Activated CD8-positive, alpha-beta memory T cell treated with anti-CD3 and anti-CD28 coated beads for 24 hours (primary cell): ENCODE measurements around the gene SLC7A7.
A peak's percentile ranks its signal among the peaks of the same experiment; 100 is the strongest.
"Not testable (repeated sequence)": the region's sequence is repeated elsewhere in the genome, so short reads cannot be mapped to it uniquely, and the experiment has no call there.

Source experiments
- DNase-seq: peaks from one replicate; pipeline ENCODE4 v3.0.0-alpha.2; 2020

The SLC7A7 gene

GRCh38 chr14:22781301-22781991, 33.8 kb downstream of the SLC7A7 start:
- DNase-seq: no peak

GRCh38 chr14:22780941-22781300, 34.3 kb downstream of the SLC7A7 start:
- DNase-seq: no peak

- DNase-seq: no peak
Measured at GRCh38 chr14:22780105-22780679, 35.0 kb downstream of the SLC7A7 start.

GRCh38 chr14:22778084-22778483, 37.2 kb downstream of the SLC7A7 start:
- no peak for DNase-seq

- not testable (repeated sequence) for DNase-seq
Measured at GRCh38 chr14:22776849-22777248, 38.4 kb downstream of the SLC7A7 start.

- DNase-seq: no peak
Measured at GRCh38 chr14:22776215-22776614, 39.0 kb downstream of the SLC7A7 start.

- no peak for DNase-seq
Measured at GRCh38 chr14:22774011-22774706, 41.1 kb downstream of the SLC7A7 start.

GRCh38 chr14:22773162-22774010, 41.8 kb downstream of the SLC7A7 start:
- no peak for DNase-seq

- DNase-seq: no peak
Measured at GRCh38 chr14:22772725-22773124, 42.5 kb downstream of the SLC7A7 start.

- no peak for DNase-seq
Measured at GRCh38 chr14:22770481-22771187, 44.6 kb downstream of the SLC7A7 start.

- no peak for DNase-seq
Measured at GRCh38 chr14:22769369-22769768, 45.9 kb downstream of the SLC7A7 start.

GRCh38 chr14:22768947-22769346, 46.3 kb downstream of the SLC7A7 start:
- no peak for DNase-seq

- no peak for DNase-seq
Measured at GRCh38 chr14:22767323-22767589, 48.0 kb downstream of the SLC7A7 start.

- peak; percentile 95 for DNase-seq
Measured at GRCh38 chr14:22766457-22767322, 48.5 kb downstream of the SLC7A7 start, which contains the start of gene OXA1L. OXA1L (plus strand) TSS chr14:22766688; CDS start chr14:22766702, 14 bp downstream.

GRCh38 chr14:22764382-22764781, 50.9 kb downstream of the SLC7A7 start:
- DNase-seq: no peak

- DNase-seq: no peak
Measured at GRCh38 chr14:22761734-22762133, 53.5 kb downstream of the SLC7A7 start.

- DNase-seq: not testable (repeated sequence)
Measured at GRCh38 chr14:22757972-22758650, 57.1 kb downstream of the SLC7A7 start.

- DNase-seq: no peak
Measured at GRCh38 chr14:22753586-22753985, 61.6 kb downstream of the SLC7A7 start.

GRCh38 chr14:22752422-22752821, 62.8 kb downstream of the SLC7A7 start:
- no peak for DNase-seq

- no peak for DNase-seq
Measured at GRCh38 chr14:22748631-22749068, 66.6 kb downstream of the SLC7A7 start.

GRCh38 chr14:22748206-22748605, 67.0 kb downstream of the SLC7A7 start:
- no peak for DNase-seq
